ENCODE results near the gene TCP11.

The TCP11 gene

DNA sequence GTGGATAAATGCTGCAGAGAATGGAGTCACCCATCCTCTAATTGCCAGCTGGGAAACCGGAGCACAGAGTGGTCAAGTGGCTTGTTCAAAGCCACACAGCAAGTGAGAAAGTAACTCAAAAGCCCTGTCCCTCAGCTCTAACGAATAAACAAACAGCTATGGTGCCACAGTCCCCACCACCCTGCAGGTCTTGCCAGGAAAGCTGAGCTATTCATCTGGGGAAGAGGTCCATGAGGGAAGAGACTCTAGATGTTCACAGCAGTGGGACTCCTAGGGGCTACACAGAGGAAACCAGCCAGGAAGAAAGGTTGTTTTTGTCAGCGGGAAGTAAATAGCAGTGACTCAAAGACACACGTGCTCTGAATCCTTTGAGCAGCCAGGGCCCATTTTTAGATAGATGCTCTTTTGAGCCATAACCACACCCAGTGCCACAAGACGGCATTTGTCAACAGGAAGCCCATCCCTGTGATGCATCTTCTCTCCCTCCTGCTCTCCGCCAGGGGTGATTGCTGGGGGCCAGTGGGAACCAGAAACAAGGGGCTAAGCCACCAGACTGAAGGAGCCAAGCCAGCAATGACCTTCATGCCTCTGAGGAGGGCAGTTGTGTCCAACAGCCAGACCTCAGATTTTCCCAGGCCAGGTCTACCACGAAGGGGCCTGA, 32.4 kb upstream of the TCP11 start:
- H3K4me3 ChIP-seq (ENCODE audit: low read depth, low read length): no peak overlapping the region

DNA sequence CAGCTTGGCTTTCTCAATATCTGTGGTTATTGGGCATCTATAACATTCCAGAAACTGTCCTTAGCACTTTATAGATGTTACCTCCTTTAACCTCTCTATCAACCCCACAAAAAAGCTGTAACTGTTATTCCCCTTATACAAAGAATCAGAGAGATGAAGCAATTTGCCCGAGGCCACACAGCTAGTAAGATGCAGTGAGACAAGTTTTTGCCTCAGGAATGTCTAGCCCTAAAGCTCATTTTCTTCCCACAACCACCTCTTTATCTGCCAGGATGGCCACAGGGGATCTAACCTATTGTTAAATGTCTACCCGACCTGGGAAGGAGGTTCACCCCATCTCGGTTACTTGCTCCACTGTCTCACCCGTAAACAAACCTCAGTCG, 31.9 kb upstream of the TCP11 start:
- no peak overlapping the region for H3K4me3 ChIP-seq (ENCODE audit: low read depth, low read length)

DNA sequence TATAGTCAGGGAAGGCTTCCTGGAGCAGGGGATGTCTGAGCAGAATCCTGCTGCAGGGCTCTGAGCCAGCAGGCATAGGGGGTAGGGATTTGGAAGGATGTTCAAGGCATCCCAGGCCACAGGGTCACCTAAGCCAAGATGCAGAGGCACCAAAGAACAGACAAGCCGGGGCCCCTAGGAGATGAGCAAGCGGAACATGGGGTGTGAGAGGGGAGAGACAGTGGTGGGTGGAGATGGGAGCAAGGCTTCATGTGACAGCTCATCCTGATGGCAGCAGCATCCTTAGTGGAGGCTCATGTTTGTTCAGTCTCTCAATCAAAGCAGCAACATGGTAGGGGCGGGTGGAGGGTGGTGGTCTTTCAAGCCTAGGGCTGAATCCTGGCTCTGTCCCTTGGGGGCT, 29.8 kb upstream of the TCP11 start:
- H3K4me3 ChIP-seq (ENCODE audit: low read depth, low read length): no peak overlapping the region

DNA sequence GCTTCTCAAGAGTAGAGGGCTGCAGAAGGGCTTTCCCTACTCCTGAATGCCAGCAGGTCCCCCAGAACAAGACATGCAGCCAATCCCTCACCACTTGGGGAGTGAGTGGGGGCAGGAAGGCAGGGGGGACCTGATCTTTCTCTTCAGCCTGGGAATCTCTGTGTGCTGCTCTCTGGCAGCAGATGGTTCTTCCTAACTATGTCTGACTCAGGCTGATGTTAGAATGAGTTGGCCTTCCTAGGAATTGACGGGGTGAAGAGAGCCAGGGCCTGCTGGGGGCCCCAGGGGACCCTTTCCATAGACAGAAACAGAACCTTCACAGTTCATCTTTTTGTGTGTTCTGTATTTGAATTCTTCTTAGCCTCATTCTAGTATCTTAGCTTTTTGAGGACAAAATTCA, 29.0 kb upstream of the TCP11 start:
- no peak overlapping the region for H3K4me3 ChIP-seq (ENCODE audit: low read depth, low read length)

DNA sequence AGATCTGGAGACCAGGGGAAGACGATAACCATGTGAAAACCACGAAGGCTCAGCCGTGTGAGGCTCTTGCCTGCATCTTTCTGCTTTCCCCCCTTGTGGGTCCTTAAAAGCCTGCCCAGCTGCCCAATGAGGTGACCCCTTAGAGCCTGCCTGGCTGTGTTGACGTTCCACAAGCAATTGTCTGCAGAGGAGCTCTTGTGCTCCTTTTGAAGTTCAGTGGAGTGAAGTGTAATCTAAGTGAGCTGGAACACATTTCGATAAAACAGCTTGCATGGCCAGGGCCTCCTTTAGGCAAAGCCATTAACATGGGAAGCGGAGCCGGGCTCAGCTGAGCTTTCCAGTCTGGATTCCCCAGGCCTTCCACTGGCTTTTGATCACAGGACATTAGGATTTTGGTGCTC, 27.3 kb upstream of the TCP11 start:
- H3K4me3 ChIP-seq (ENCODE audit: low read depth, low read length): no peak overlapping the region

DNA sequence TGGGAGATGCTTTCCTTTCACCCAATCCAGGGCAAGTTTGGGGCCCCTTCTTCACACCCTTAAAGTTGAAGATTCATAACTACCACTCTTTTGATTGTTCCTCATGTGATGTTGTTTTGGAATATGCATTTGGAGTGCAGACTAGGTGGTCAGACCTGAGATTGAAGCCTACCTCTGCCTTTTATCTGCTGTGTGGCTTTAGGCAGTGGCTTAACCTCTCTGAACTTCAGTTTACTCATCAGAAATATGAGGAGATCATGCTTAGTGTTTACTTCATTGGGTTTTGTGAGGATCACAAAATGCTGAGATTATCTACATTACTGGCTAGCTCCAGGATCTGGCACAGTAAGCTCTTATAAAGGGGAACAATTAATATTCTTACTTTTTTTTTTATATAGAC, 26.4 kb upstream of the TCP11 start:
- no peak overlapping the region for H3K4me3 ChIP-seq (ENCODE audit: low read depth, low read length)

DNA sequence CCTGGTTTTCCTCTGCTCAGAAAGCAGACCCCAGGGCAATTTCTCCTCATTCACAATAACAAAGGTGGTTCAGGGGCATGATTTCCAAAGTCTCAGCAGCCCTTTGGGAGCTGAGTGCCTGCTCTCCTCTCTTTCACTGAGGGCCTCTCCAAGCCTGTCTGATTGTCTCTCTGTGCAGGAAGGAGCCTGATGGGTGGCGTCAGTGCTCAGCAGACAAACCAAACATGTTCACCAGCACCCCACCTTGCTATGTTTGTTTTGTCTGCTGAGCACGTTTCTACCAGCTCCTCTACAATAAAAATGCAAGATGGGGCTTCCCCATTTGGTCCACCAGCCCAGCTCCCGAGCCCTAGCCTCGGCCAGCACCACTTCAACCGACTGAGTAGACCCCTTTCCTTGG, 25.4 kb upstream of the TCP11 start:
- H3K4me3 ChIP-seq (ENCODE audit: low read depth, low read length): no peak overlapping the region

DNA sequence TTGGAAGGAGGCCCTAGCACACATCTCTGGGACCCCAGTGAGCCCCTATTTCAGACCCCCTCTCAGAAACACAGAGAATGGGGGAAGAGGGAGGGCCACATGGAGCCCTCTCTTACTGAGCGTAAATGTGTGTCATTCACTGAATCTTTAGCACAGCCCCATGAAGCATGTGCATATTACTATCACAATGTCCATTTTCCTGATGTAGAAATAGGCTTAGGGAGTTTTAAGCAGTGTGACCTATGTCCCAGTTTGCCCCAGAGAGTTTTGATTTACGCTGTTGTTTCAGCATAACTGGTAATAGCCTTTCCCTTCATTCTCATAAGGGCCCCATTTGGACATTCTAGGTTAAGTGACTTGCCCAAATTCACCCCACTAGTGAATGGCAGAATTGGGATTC, 25.0 kb upstream of the TCP11 start:
- no peak overlapping the region for H3K4me3 ChIP-seq (ENCODE audit: low read depth, low read length)

DNA sequence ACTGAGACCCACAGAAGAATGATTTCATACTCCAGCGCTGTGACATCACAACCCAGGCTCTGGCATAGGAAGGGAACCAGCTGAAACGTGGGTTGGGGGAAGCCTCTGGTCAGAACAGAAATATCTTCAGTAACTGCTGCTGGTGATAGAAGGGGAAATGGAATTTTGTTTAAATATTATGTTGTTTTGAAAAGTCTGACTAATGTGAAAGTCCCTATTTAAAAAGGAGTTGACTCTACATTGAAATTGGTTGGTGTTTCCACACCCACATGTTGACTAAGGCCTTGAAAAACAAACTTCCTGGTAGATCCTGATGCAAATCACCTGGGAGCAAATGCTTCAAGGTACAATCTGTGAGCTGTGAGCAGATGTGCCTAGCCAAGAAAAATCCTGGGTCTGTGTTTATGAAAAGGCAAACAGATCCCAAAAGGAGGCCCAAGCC, 24.5 kb upstream of the TCP11 start:
- no peak overlapping the region for H3K4me3 ChIP-seq (ENCODE audit: low read depth, low read length)

DNA sequence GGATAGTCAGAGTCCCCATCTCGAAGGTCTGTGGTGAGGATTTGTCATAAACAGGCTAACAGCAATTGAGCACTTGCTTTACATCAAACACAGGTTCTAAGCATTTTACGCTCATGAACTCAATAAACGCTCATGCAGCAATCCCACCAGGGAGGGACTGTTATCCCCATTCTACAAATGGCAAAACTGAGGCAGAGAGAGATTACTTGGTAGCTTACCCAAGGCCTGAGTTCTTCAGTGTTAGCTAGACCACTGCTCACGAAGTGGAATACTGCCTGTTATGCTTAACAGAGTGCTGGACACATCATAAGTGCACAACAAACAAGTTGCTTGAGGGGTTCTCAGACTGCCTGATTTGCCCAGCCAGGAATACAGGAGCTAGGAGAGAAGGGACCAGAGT, 23.7 kb upstream of the TCP11 start:
- no peak overlapping the region for H3K4me3 ChIP-seq (ENCODE audit: low read depth, low read length)

DNA sequence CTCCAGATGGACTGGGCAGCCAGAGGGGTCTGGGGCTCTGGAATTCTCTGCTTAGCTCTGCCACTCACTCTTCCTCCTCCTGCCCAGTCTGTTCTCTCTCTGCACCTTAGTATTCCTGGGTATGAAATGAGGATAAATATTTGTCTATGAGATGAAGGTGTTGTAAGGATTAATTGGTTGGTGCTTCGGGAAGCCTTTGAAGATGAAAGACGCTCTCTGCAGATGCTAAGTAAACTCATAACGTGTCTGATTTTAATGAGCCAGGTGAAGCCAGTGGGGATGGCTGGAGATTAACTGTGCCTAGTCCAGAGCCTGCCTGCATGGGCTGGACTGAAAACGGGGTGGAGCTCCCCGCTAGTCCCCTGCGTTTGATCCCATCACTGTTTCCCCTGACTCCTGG, 23.1 kb upstream of the TCP11 start:
- H3K4me3 ChIP-seq (ENCODE audit: low read depth, low read length): no peak overlapping the region

DNA sequence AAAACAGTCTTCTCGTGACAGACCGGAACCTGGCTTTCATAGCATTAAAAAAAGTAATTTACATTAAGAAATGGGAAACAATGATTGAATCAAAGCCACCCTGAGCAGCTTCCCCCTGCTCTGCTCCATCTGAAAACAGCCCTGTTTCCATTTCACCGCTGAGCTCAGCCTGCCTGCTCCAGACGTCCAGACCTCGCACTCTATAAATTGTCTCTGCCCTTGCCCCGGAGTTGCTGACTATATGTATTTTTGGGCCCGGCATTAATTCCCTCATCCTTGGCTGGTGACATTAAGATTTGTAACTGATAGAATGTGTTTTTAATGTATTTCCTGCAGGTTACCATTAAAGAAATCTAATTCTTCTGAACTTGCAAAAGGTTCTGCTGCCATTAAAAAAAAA, 22.7 kb upstream of the TCP11 start:
- H3K4me3 ChIP-seq (ENCODE audit: low read depth, low read length): no peak overlapping the region

DNA sequence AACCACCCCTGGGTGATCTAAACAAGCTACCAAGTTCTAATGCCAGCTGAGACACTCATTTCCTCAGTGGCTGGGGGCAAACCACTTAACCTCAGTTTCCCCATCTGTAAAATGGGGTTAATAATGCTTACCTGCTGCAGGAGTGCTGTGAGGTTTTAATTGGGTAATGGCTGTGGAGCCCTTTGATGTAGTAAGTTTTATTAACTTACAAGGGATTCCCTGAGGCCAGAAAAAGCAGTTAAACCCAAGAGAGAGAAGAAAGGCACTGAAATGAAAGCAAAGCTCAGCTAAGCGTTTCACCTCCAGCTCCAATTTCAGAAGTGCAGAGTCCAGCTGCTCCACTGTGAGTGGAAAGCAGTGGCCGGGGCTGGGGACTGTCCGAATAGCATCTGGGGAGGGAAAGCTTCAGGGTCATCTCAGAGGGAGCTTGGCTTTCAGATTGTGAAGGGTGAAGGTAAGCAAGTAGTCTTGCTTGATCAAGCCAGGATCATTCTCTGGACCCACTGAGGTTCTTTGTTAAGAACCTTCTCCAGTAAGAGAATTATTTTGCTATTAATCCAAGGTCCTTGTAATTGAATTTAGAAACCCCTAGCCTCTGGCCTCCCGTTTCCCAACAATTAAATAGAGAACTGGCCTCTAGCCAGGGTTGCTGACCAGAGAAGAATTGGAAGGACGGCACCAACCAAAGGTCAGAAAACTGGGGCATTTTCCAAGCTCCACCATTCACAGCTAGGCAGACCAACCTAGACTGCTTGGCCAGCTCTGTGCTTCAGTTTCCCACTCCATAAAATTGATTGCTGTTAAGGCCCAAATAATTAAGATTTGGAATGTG, 20.9 kb upstream of the TCP11 start:
- H3K4me3 ChIP-seq (ENCODE audit: low read depth, low read length): no peak overlapping the region

DNA sequence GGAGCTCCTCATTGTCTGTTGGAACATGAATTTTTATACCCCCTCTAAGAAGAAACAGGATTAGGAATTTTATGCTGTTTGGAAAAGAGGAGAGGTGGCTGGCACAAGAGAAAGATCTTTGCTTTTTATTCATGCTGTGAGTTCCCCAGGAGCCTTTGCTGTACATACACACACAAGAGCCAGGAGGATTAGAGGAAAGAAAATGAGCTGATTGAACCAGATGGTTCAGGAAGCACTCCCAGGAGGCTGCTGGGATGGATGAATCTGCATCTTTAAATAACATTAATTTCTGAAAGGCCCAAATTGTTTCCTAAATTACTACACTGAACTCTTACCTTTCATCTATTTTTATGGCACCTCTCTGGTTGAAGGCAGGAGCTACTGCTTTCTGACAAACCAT, 20.1 kb upstream of the TCP11 start:
- H3K4me3 ChIP-seq (ENCODE audit: low read depth, low read length): no peak overlapping the region

DNA sequence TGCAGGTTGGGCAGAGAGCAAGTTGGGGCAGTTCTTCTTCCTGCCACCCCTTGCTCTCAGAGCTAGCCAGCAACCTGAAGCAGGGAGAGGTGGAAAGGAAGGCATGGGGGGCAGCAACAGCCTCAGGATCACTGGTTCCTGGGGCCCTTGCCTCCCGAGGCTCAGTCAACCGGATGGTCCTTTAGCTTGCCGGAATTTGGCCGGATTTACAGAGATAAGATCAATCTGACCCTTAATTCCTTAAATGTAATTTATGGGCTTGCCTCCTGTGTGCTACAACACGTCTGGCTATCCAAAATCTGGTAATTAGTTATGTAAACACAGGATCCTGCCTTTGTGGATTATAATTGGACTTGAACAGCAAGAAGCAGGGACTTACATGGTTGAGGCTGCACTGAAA, 19.5 kb upstream of the TCP11 start:
- no peak overlapping the region for H3K4me3 ChIP-seq (ENCODE audit: low read depth, low read length)

DNA sequence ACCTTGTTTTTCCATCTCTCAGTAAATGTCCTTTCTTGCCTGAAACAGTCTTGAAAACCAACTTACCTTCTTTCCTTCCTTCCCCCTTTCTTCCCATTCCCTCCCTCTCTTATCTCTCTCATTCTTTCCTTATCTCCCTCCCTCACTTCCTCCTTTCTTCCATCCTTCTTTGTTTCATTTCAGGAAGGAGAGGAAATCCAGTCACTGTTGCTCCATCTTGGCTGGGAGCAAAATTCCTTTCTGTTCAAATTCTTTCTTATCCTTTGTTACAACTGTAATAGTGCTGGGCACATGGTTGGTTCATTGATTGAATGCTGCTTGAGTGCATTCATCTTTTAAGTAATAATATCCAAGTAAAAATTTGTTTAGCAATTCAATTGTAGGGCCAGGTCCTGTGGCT, 17.4 kb upstream of the TCP11 start:
- H3K4me3 ChIP-seq (ENCODE audit: low read depth, low read length): no peak overlapping the region

DNA sequence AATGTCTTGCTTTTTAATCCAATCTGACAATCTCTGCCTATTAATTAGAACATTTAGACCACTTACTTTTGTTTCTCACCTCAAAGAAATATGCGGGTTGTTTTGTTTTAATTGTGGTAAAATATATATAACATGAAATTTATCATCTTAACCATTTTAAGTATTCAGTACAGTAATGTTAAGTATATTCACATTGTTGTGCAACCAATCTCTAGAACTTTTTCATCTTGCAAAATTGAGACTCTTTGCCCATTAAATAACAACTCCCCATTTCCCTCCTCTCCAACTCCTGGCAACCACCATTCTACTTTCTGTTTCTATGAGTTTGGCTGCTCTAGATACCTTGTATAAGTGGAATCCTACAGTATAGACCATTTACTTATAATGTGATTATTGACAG, 13.8 kb upstream of the TCP11 start:
- no peak overlapping the region for H3K4me3 ChIP-seq (ENCODE audit: low read depth, low read length)

DNA sequence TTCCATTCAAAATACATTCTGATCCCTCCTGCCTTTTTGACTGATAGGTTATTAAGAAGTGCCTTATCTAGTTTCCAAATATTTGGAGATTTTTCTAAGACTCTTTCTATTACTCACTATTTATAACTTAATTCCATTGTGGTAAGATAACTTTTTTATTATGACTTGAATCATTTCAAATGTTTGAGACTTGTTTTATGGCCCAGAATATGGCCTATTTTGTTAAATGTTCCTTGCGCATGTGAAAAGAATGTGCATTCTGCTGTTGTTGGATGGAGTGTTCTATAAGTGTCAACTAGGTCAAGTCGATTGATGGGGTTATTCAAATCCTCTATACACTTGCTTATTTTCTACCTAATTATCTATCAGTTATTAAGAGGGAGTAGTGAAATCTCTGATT, 13.1 kb upstream of the TCP11 start:
- no peak overlapping the region for H3K4me3 ChIP-seq (ENCODE audit: low read depth, low read length)

DNA sequence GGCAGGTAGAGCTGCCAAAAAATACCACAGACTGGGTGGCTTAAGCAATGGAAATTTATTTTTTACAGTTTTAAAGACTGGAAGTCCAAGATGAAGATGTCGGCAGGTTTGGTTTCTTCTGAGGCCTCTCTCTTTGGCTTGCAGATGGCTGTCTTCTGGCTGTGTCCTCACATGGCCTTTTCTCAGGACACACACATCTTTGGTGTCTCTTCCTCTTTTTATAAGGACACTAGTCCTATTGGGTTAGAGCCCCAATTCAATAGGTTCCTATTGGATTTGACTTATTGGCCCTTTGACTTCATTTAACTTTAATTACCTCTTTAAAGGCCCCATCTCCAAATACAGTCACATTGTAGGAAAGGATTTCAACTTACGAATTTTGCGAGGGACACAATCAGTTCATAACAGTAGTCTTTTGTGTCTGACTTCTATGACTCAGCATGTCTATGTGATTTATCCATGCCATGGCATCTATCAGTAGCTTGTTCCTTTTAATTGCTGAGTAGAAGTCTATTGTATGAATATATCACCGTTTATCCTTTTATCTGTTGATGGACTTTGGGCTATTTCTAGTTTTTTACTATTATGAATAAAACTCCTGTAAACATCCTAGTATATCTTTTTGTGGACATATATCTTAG, 11.0 kb upstream of the TCP11 start:
- no peak overlapping the region for H3K4me3 ChIP-seq (ENCODE audit: low read depth, low read length)

DNA sequence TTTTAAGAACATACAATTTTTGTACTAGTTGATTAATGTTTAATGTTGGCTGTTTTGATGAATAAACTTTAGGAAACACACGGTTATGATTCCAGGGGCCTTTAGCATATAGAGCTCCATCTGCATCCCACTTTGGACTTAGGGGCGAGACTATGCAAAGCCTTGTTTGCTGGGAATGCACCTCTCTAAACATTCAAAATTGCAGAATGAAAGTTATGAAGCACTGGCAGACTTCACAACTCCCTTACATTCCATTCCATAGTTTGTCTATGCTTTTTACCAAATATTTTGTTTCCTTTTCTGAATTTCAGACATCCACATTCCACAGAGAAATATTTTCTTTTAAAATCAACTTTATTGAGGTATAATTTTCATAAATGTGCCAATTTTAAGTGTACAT, 10.3 kb upstream of the TCP11 start:
- no peak overlapping the region for H3K4me3 ChIP-seq (ENCODE audit: low read depth, low read length)

DNA sequence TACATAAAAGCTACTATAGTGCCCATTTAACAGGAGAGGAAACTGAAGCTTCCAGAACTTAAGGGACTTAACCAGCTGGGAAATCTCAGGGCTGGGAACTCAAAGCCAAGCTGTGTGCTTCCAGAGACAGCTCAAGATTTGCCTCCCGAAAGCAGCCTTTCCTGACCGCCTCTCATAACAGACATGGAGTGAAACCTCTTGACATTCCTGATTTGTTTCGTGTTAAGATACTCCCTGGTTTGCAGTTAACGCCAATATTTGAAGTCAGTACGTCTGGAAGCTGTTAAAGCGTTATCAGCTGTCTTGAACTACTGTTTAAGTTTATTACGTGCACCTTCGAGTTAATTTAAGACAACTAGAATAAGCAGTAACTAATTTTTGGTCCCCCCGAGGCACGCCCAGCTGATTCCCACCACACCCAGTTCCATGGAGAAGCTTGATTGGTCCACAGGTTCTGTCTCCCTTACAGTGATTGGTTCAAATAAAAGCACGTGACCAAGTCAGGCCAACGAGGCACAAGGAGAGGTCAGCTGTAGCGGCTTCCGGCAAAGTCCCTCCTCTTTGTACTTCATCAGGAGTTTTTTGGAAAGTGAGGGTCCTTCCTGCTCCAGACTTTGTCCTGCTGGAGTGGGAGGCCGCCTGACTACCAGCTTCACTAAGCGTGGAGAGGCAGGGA, 8.9 kb upstream of the TCP11 start:
- no peak overlapping the region for H3K4me3 ChIP-seq (ENCODE audit: low read depth, low read length)

Data from iPS-11a (cell line).